ENCODE data around the gene SIGLEC12.
"Not testable (repeated sequence)": the region's sequence is repeated elsewhere in the genome, so short reads cannot be mapped to it uniquely, and the experiment has no call there.

The SIGLEC12 gene

DNA sequence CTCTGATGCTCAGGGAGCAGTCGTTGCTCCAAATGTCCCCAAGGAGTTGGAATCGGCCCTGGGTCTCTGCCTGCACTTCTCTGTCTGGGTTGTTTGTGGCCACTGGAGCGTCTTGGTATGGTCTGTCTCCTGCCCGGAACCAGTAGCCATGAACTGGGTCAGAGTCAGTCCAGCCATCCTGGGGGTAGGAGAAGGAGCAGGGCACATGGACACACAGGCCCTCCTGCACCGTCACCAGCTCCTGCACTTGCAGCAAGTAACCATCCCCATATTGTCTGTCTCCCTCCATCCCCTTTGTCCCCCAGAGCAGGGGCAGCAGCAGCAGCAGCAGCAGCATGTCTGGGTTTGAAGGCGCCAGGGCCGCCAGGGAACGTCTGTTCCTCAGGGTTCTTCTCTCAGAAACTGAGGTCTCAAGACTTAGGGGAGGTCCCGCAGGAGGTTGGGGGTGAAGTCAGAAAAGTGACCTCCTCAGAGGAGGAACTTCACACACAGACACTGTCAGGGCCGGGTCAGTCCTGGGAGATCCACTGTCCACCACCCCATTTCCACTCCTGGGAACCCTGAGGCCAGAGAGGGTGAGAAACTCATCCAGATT is 43.5 kb downstream of the SIGLEC12 start, which contains the start of gene SIGLEC8:
Gene SIGLEC8 (minus strand): TSS at position 404 of the 595 bp plus-strand sequence. CDS start 67 bp downstream, at position 337.
- DNase-seq (ENCODE audit: low spot score) = no peak

DNA sequence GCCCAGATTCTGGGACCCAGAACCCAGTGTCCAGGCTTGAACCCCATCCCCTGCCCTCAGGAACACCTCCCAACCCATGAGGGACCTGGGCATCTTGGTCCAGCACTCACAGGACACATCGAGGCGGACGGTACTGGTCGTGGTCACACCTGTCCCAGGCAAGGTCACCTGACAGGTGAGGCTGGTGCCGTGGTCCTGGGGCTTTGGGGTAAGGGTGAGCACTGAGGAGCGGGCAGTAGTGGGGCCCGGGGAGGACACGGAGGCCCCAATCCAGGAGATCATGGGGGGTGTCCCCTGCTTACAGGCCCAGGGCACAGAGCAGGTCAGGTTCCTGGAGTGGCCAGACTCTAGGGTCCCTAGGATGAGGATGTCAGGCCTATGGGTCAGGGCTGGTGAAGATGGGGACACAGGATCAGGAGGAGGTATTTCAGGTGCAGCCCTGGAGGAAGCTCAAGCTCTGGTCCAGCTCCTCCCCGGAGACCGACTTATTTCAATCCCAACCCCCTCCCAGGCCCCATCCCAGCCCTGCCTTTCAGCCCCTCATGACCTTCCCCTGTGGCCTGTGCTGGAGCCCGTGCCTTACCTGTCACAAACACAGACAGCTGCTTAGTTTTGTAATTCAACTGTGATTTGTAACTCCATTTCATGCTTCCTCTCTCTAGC is 44.1 kb downstream of the SIGLEC12 start:
- no peak for DNase-seq (ENCODE audit: low spot score)

DNA sequence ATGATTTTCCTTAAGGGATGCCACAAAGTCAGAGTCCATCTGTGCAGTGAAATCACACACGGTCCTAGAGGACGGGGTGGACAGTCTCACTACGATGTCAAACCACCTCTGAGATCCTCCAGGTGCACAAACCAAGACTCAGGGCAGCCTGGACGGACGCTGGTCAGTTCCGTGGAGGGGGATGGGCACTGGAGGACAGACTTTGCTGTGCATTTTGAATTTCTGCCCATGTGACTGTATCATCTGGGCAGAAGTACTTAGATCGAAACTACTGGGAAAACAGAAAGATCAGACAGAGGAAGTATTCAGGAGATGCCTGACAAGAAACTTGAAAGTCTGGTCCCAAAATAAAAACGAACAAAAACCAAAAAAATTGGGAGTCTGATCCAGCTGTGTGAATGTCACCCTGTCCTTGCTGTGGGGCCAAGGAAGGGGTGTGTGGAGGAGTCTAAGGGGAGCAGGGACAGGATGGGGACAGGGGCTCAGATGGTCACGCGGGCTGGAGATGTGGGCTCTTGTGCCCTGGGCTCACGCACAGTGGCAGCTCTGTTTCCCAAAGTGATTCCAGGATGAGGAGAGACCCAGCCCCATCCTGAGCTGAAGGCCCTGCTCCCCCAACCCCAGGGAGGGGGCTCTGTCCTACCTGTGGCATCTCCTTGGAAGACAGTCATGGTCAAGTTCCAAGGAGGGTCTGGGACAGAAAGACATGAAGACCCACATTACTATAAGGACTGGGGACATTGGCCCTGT is 44.9 kb downstream of the SIGLEC12 start:
- DNase-seq (ENCODE audit: low spot score) = no peak

DNA sequence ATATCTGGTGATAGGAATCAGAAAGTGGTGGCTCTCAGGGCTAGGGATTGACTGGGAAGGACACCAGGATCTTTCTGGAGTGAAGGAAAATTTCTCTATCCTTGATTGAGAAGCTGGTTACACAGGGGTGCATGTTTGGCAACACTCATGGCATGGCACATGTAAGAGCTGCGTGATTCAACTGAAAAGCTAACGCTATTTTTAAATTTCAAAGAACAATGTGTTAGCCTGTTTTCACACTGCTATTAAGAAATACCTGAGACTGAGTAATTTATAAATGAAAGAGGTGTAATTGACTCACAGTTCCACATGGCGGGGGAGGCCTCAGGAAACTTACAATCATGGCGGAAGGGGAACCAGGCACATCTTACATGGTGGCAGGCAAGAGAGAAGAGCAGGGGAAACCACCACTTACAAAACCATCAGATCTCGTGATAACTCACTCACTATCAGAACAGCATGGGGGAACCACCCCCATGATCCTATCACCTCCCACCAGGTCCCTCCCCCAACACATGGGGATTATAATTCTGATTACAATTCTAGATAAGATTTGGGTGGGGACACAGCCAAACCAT is 50.8 kb downstream of the SIGLEC12 start:
- DNase-seq (ENCODE audit: low spot score) = no peak

DNA sequence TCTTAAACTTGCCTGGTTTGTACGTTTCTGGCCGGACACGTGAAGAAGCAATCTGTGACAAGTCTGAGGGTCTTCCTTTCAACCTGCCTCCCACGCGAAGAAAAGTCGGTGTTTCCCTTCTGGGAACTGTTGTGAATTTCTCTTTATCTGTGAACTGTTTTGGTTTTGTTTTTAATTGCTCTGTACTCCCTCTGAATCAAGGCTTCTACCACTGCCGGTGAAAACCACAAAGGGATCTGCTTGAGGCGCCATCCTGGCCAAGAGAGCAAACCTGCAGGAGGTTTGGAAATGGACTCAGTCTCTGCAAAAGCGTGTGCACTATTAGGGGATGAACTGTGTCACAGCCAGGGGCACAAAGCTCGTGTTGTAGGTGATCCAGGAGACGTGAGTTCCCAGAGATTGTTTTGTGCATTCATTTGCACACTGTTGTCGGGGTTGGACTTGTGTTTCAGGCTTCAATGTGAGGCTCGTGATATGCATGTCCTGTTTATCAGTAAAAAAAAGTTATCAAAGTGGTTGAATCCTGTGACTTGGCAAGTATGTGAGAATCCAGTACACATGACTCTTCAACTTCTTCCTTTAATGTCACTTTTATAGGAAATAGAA is 53.1 kb downstream of the SIGLEC12 start:
- DNase-seq (ENCODE audit: low spot score) = no peak

DNA sequence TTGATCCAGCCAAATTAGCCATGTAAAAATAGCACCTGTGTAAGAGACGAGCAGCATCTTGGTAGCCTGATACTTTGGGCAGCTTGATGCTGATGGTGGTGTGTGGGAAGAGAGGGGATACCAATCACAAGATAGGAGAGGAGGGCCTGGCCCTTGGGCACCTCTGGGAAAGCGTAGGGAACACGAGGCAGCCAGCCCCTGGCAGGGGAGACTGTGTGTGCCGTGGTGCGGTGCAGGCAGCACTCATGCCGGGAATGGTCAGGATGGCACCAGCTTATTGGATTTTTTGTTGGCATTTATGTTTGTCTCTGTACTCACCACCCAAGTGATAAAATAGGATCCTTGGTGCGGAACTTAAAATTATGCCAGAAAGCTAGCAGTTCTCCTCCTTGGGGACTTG is 53.6 kb downstream of the SIGLEC12 start:
- no peak for DNase-seq (ENCODE audit: low spot score)

DNA sequence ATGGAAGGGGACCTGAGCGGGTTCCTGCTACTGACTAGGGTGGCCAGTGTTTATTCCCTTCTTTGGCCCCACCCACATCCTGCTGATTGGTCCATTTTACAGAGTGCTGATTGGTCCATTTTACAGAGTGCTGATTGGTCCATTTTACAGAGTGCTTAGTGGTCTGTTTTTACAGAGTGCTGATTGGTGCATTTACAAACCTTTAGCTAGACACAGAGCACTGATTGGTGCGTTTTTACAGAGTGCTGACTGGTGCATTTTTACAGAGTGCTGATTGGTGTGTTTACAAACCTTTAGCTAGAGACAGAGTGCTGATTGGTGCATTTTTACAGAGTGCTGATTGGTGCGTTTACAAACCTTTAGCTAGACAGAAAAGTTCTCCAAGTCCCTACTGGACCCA is 54.1 kb downstream of the SIGLEC12 start:
- not testable (repeated sequence) for DNase-seq (ENCODE audit: low spot score)

DNA sequence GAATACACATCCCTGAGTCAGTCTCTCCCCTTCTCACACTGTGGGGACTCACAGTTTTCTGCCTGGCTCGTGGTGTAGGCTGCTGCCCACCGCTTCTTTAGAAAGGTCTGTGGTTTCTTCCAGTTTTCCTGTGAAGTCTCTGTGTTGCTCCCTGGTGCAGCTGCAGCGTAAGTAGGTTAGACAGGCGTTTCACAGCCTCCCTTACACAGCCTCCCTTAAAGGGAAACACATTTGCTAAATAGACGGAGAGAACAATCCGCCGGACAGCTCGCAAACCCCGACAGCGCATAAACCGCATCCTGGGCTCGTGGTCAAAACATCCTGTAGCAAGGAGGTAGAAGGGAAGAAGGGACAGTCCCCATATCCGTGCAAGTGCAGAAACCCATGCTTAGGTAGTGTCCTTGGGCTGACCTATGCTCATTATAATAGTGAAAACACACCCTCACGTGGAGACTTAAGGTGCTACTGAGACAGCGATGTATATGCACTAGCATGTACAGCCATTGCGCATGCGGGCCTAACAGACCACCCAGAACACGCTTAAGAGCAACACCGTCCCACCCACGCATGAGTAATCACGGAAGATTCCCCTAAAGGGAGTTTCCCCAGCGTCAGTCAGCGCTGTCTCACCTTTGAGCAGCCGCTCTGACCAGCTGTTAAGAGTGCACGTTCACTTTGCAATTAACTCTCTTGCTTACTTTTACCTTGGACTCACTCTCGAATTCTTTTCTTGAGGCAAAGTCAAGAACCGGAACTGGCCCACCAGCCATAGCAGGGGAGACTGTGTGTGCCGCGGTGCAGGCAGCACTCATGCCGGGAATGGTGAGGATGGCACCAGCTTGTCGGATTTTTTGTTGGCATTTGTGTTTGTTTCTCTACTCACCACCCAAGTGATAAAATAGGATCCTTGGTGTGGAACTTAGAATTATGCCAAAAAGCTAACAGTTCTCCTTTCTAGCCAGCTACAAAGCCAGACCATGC is 59.9 kb downstream of the SIGLEC12 start:
- no peak for DNase-seq (ENCODE audit: low spot score)

Measured in D341Med (cell line).